Measurements from ENCODE around the gene TSPAN14. TPM values are rescaled to one million over a fixed set of nuclear protein-coding genes. Genes with fewer than 3 reads are reported as not detected.

The TSPAN14 gene
- total and polyA plus RNA-seq, 2 of the 8 experiments (the other 6 are each of a cell fraction or from before 2014, with no cell fraction given): 47.4 to 57.8 TPM

GRCh38 chr10:80536361-80536835, 82.3 kb downstream of the TSPAN14 start (continued):
- no peak for TF ChIP-seq CTCF (IDR thresholded peaks at IDR 0.05; ENCODE audit: control extremely low read depth in 1 of 3, insufficient read depth in 1 of 3, low read depth in 1 of 3, low read length in 3 of 3)
